ENCODE data around the gene BABAM2. TPM values are rescaled to one million over a fixed set of nuclear protein-coding genes. Genes with fewer than 3 reads are reported as not detected.

Gene BABAM2
- polyA plus RNA-seq, 3 donors: 33.2 to 52.8 (median 49.3) TPM

DNA sequence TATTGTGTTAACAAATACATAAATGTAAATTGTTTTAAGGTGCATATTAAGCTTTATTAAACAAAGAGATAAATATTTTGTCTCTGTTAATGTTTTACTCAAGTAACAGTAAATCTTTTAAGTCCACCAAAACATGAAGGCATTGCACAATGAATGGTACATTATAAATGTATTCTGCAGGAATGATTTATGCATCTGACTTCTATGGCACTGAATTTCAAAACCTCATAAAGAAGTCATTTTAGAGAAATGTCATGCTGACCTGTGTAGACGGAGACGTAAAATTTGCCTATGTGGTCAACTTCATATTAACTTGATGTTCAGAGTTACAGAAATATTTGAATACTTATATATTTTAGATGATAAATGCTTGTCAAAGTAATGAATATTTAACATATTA lies 194.7 kb downstream of the BABAM2 start:
- Mint-ChIP-seq H3K4me3 (no peak overlapping the region), H3K36me3 (peaks cover 3 to 19% of the 10 kb centered on the region in 2 donors), H3K4me1 (peaks cover 39% of the 10 kb centered on the region), H3K27ac (peak overlapping the region in 2 of 7 donors; percentile 81 to 90), H3K9me3 (peaks cover 0 to 4% (median 0%) of the 10 kb centered on the region in 7 donors), H3K27me3 (ENCODE audit: low read depth in 3 of 3) (peaks cover 0 to 2% (median 1%) of the 10 kb centered on the region in 3 donors)
- Histone ChIP-seq H3K9me3 (replicated peaks in 1 of 2; ENCODE audit: control insufficient read depth in 1 of 2, insufficient read depth in 1 of 2, low read length in 2 of 2) (no peaks in the 10 kb centered on the region), H3K4me1 (ENCODE audit: control insufficient read depth in 1 of 2, insufficient read depth in 2 of 2, low read length in 2 of 2) (peaks cover 22 to 33% of the 10 kb centered on the region in 2 donors), H3K4me2 (replicated peaks; ENCODE audit: extremely low read depth, low read length, poor library complexity, severe bottlenecking) (peak overlapping the region; percentile 37), H3K27ac (ENCODE audit: low read depth in 1 of 2, low read length in 2 of 2) (peak overlapping the region in 1 of 2 donors; percentile 84), H4K20me1 (ENCODE audit: insufficient read depth, low read length) (no peaks in the 10 kb centered on the region), H3K27me3 (ENCODE audit: control insufficient read depth in 2 of 2, insufficient read depth in 2 of 2, low read length in 2 of 2) (no peaks in the 10 kb centered on the region), H3K4me3 (replicated peaks in 1 of 3; ENCODE audit: low read depth in 2 of 3, low read length in 3 of 3) (peak overlapping the region in 1 of 3 experiments; percentile 38), H2AFZ (ENCODE audit: insufficient read depth, low read depth, low read length, poor library complexity, severe bottlenecking) (no peak overlapping the region), H3K9ac (ENCODE audit: insufficient read depth, low read length, poor library complexity, severe bottlenecking) (no peak overlapping the region), H3K79me2 (ENCODE audit: insufficient read depth, low read length) (no peaks in the 10 kb centered on the region), H3K36me3 (replicated peaks in 1 of 2; ENCODE audit: control insufficient read depth in 1 of 2, insufficient read depth in 2 of 2, low read length in 2 of 2) (no peaks in the 10 kb centered on the region)
- WGBS (ENCODE audit: insufficient coverage): no CpG with 5 or more reads among the region's 2 CpGs
- TF ChIP-seq, protein P1, sequence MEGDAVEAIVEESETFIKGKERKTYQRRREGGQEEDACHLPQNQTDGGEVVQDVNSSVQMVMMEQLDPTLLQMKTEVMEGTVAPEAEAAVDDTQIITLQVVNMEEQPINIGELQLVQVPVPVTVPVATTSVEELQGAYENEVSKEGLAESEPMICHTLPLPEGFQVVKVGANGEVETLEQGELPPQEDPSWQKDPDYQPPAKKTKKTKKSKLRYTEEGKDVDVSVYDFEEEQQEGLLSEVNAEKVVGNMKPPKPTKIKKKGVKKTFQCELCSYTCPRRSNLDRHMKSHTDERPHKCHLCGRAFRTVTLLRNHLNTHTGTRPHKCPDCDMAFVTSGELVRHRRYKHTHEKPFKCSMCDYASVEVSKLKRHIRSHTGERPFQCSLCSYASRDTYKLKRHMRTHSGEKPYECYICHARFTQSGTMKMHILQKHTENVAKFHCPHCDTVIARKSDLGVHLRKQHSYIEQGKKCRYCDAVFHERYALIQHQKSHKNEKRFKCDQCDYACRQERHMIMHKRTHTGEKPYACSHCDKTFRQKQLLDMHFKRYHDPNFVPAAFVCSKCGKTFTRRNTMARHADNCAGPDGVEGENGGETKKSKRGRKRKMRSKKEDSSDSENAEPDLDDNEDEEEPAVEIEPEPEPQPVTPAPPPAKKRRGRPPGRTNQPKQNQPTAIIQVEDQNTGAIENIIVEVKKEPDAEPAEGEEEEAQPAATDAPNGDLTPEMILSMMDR (IDR thresholded peaks at IDR 0.05): no peak
- DNase-seq: no peak
- intact Hi-C loops (cut with micrococcal nuclease): loop anchor here in 1 of 2 donors (10.0 kb wide), 1 partner anchor 290 kb away; no protein-coding TSS in a partner anchor

DNA sequence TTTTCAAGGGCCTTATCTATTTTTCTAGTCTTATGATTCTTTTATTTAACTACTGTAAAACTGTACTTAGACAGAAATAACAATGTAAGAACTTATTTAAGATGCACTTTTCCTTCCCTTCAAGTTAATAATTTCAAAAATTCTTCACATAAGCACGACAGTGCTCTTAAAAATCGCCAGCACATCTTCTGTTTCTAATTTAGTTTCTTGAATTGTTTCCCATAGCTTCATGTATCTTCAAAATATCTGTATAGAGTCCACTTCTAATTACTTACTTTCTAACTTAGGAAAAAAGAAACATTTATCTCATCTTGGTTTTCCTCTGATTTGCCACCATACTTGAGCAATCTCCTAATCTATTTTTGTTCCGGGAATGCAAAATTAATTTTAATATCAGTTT lies 196.1 kb downstream of the BABAM2 start:
- no peak overlapping the region for H3K27ac ChIP-seq (ENCODE audit: low read depth in 1 of 2, low read length in 2 of 2)
- no peaks in the 10 kb centered on the region for H3K79me2 ChIP-seq (ENCODE audit: insufficient read depth, low read length)
- no peaks in the 10 kb centered on the region for H3K27me3 ChIP-seq (ENCODE audit: control insufficient read depth in 2 of 2, insufficient read depth in 2 of 2, low read length in 2 of 2)
- peaks cover 5 to 22% of the 10 kb centered on the region in 2 donors for H3K36me3 Mint-ChIP-seq
- H3K9me3 Mint-ChIP-seq: peaks cover 0 to 4% (median 0%) of the 10 kb centered on the region in 7 donors
- H3K4me2 ChIP-seq (replicated peaks; ENCODE audit: extremely low read depth, low read length, poor library complexity, severe bottlenecking): no peak overlapping the region
- H3K9me3 ChIP-seq (replicated peaks in 1 of 2; ENCODE audit: control insufficient read depth in 1 of 2, insufficient read depth in 1 of 2, low read length in 2 of 2): no peaks in the 10 kb centered on the region
- H3K4me1 Mint-ChIP-seq: peaks cover 25% of the 10 kb centered on the region
- no peak overlapping the region for H3K4me3 Mint-ChIP-seq
- no peak overlapping the region for H3K27ac Mint-ChIP-seq
- intact Hi-C loops (cut with micrococcal nuclease): loop anchor here in 1 of 2 donors (10.0 kb wide), 1 partner anchor 292 kb away; no protein-coding TSS in a partner anchor
- peaks cover 9 to 19% of the 10 kb centered on the region in 2 donors for H3K4me1 ChIP-seq (ENCODE audit: control insufficient read depth in 1 of 2, insufficient read depth in 2 of 2, low read length in 2 of 2)
- H3K27me3 Mint-ChIP-seq (ENCODE audit: low read depth in 3 of 3): peaks cover 0 to 2% (median 1%) of the 10 kb centered on the region in 3 donors
- WGBS (ENCODE audit: insufficient coverage): 100% methylated on average over 1 of the region's 3 CpGs
- no peak overlapping the region for H2AFZ ChIP-seq (ENCODE audit: insufficient read depth, low read depth, low read length, poor library complexity, severe bottlenecking)
- H3K9ac ChIP-seq (ENCODE audit: insufficient read depth, low read length, poor library complexity, severe bottlenecking): no peak overlapping the region
- H3K36me3 ChIP-seq (replicated peaks in 1 of 2; ENCODE audit: control insufficient read depth in 1 of 2, insufficient read depth in 2 of 2, low read length in 2 of 2): no peaks in the 10 kb centered on the region
- no peaks in the 10 kb centered on the region for H4K20me1 ChIP-seq (ENCODE audit: insufficient read depth, low read length)
- no peak for DNase-seq
- no peak overlapping the region for H3K4me3 ChIP-seq (replicated peaks in 1 of 3; ENCODE audit: low read depth in 2 of 3, low read length in 3 of 3)
- TF ChIP-seq, protein P1 (IDR thresholded peaks at IDR 0.05): no peak
